Adrenal gland (tissue), 5 donors: Measurements from ENCODE around the gene SYPL2.

Experiments used
- POLR2A ChIP-seq, 2 donors: fragments of 450-650 bp; IDR thresholded peaks; one replicate each; pipeline ENCODE4 v1.6.1; 2017; ENCODE audit warnings: antibody characterized with exemption in 2 of 2, mild to moderate bottlenecking in 2 of 2, moderate library complexity in 1 of 2
- TF ChIP-seq, protein P1 (sequence below), 6 experiments: fragments of 450-650 bp in 4 of 6; fragments of 200-600 bp in 2 of 6; sonication (generic) in 1 of 6; IDR thresholded peaks; 1 replicate in 5 of 6; 2 replicates in 1 of 6; pipeline versions ENCODE4 v1.5.1 to v1.8.0; 2016 to 2021; ENCODE audit warnings: antibody characterized with exemption in 6 of 6, mild to moderate bottlenecking in 2 of 6, moderate library complexity in 1 of 6
- donor health status: DM: no; HTN: no; CAD: no.

DNA sequence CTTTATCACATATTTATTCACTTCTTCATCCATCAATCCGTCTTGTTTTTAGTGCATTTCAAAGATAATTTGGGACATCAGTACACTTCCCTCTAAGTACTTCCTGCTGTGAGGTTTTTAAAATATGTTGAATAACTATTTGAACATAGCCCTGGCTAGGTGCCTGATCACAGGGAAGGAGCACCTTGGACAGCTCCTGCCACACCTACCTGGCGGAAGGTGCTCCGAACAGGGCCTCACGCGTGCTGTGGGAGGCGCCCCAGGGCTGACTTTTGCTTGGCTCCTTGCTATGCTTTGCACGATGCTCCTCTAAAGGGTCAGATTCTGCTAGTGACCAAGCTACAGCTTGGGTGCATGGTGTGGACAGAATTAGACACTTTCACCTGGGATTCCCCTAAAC is 12.5 kb downstream of the SYPL2 start:
- TF ChIP-seq, protein P1, sequence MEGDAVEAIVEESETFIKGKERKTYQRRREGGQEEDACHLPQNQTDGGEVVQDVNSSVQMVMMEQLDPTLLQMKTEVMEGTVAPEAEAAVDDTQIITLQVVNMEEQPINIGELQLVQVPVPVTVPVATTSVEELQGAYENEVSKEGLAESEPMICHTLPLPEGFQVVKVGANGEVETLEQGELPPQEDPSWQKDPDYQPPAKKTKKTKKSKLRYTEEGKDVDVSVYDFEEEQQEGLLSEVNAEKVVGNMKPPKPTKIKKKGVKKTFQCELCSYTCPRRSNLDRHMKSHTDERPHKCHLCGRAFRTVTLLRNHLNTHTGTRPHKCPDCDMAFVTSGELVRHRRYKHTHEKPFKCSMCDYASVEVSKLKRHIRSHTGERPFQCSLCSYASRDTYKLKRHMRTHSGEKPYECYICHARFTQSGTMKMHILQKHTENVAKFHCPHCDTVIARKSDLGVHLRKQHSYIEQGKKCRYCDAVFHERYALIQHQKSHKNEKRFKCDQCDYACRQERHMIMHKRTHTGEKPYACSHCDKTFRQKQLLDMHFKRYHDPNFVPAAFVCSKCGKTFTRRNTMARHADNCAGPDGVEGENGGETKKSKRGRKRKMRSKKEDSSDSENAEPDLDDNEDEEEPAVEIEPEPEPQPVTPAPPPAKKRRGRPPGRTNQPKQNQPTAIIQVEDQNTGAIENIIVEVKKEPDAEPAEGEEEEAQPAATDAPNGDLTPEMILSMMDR (IDR thresholded peaks at IDR 0.05) = no peak
- no peak for TF ChIP-seq POLR2A (IDR thresholded peaks at IDR 0.05)
